ENCODE data around the gene GTPBP3. TPM values are rescaled to one million over a fixed set of nuclear protein-coding genes. Genes with fewer than 3 reads are reported as not detected.

Gene GTPBP3
- total RNA-seq, 2 donors from 2014 or later, result 6.0 to 16.8 TPM

DNA sequence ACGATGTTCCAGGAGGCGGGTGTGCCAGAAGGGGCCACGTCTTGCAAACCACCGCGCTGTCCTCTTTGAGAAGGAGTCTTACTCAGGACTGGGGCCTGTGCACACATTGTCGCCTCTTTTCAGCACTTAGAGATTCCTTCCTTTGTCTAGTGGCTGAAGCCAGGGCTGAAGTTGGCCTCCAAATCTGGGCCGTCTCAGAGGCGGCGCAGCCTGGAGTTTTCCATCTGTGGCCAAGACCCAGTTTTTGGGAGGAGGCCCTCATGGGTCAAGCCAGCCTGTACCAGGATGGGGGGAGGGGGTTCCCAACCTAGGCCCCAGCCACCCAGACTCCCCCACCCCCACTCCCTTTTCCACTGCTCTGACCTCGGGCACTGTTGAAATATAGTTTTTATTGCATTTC, 14.5 kb upstream of the GTPBP3 start:
- H3K4me3 ChIP-seq, result no peak overlapping the region

DNA sequence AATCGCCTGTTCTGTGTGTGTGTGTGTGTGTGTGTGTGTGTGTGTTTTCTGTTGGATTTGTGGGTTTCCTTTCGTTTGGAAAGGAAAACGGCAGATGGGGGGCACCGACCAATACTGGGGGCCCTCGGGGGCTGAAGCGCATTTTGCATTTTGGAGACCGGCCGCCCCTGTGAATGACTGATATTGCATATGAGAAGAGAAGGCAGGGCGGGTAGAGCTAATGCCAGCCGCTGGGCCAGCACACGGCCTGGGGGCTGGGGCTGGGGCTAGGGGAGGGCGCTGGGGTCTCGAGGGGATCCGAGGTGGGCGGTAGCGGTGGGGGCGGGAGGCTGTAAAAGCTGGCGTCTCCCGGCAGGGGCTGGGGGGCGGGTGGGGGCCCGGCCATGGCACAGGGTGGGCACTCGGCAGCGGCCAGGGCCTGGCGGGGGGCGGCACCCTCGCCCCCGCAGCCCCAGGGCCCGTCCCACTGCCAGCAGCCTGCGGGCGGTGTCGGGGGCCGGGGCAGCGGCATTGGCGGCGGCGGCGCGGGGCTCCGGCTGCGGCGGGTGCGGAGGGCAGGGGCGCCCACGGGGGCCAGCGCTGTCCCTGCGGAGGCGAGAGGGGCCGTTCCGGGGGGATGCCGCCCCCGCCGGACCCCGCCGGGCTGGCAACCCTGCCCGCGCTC, 13.9 kb upstream of the GTPBP3 start:
- TF ChIP-seq, protein P1, sequence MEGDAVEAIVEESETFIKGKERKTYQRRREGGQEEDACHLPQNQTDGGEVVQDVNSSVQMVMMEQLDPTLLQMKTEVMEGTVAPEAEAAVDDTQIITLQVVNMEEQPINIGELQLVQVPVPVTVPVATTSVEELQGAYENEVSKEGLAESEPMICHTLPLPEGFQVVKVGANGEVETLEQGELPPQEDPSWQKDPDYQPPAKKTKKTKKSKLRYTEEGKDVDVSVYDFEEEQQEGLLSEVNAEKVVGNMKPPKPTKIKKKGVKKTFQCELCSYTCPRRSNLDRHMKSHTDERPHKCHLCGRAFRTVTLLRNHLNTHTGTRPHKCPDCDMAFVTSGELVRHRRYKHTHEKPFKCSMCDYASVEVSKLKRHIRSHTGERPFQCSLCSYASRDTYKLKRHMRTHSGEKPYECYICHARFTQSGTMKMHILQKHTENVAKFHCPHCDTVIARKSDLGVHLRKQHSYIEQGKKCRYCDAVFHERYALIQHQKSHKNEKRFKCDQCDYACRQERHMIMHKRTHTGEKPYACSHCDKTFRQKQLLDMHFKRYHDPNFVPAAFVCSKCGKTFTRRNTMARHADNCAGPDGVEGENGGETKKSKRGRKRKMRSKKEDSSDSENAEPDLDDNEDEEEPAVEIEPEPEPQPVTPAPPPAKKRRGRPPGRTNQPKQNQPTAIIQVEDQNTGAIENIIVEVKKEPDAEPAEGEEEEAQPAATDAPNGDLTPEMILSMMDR (IDR thresholded peaks at IDR 0.05), result no peak
- peaks cover 25% of the 10 kb centered on the region for H3K36me3 ChIP-seq

More for the DNA sequence above, 14.5 kb upstream of the GTPBP3 start:
- H3K27me3 ChIP-seq, result no peaks in the 10 kb centered on the region
- TF ChIP-seq, protein P1 (IDR thresholded peaks at IDR 0.05), result no peak
- H3K27ac ChIP-seq, result no peak overlapping the region
- no peaks in the 10 kb centered on the region for H3K9me3 ChIP-seq
- no peak for DNase-seq (ENCODE audit: low spot score)
- H3K4me1 ChIP-seq, result peaks cover 0 to 20% of the 10 kb centered on the region in 2 donors
- H3K36me3 ChIP-seq, result peaks cover 25% of the 10 kb centered on the region

DNA sequence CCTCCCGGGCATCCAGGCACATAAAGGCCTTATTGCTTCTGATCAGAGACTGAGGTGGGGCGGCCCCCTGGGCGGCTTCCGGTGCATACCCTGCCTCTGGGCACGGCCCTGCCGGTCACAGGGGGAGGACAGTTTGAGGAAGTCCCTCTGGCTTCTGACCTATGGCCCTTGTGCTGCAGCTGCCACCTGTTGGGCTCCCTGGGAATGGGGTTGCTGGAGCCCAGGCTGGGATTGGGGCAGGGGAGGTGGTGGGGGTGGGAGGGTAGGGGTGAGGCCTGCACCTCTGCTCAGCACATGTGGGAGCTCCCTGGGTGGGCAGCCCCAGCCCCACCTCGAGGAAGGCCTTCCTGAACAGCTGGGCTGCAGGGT, 13.4 kb upstream of the GTPBP3 start:
- no peak overlapping the region for H3K27ac ChIP-seq
- no peaks in the 10 kb centered on the region for H3K9me3 ChIP-seq
- H3K4me1 ChIP-seq, result peaks cover 0 to 31% of the 10 kb centered on the region in 2 donors
- no peak for DNase-seq (ENCODE audit: low spot score)
- H3K36me3 ChIP-seq, result peaks cover 25% of the 10 kb centered on the region
- H3K27me3 ChIP-seq, result no peaks in the 10 kb centered on the region
- TF ChIP-seq, protein P1 (IDR thresholded peaks at IDR 0.05), result no peak
- H3K4me3 ChIP-seq, result peak overlapping the region in 1 of 2 donors; percentile 19

More for the DNA sequence above, 13.9 kb upstream of the GTPBP3 start:
- Histone ChIP-seq H3K27ac (no peak overlapping the region), H3K4me1 (peaks cover 0 to 26% of the 10 kb centered on the region in 2 donors), H3K27me3 (no peaks in the 10 kb centered on the region), H3K4me3 (peak overlapping the region in 1 of 2 donors; percentile 19), H3K9me3 (no peaks in the 10 kb centered on the region)
- no peak for DNase-seq (ENCODE audit: low spot score)

DNA sequence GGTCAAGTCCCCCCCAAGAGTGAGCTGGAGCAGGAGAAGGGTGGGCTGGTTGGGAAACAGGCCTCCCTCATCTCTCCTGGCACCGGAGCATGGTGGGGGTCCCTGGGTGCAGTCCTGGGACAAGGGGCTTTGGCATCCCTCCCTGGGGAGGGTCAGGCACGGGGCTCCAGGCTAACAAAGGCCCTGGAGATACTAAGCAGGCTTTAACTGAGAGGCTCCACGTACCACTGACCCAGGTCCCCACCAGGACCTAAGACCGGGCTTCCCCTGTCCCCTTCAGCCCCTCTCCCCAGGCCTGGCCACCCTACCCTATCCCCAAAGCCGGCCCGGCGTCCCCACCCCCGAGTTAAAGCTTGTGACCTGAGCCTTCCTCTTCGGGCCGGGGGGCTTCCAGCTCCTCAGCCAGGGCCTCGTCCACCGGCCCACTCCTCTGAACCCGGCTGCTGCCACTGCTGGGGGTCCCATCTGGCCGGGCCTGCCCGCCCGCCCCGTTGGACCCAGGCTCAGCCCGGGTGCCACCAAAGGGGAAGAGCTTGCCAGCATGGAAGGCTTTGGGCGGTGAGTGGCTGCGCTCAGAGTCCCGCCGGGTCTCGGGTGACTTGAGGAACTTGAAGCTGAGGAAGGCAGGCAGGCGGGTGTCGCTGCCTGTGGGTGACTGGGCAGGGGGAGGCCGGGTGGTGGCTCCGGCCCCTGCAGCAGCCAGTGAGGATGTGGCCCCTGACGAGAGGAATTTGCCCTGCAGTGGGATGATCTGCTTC, 12.8 kb upstream of the GTPBP3 start:
- H3K27ac ChIP-seq, result no peak overlapping the region
- DNase-seq (ENCODE audit: low spot score), result no peak
- H3K36me3 ChIP-seq, result peaks cover 23% of the 10 kb centered on the region
- H3K4me1 ChIP-seq, result peaks cover 0 to 34% of the 10 kb centered on the region in 2 donors
- H3K9me3 ChIP-seq, result no peaks in the 10 kb centered on the region
- H3K4me3 ChIP-seq, result no peak overlapping the region
- H3K27me3 ChIP-seq, result no peaks in the 10 kb centered on the region
- TF ChIP-seq, protein P1 (IDR thresholded peaks at IDR 0.05), result no peak

DNA sequence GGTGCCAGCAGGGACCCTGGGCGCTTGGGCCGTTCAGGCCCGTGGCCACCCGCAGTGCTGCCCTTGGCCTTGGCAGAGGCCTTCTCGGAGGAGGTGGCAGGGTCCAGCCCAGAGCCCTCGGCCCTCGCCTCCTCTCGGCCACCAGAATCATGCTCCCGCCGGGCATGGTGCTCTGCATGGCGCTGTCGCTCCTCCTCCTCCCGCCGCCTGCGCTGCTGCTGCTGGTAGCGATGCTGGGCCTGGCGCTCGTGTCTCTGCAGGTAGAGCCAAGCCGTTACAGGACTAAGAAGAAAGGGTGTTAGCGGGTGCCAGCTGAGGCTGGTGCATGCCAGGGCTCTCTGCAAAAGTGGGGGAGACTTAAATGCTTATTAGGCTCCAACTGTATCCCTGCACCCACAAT, 12.2 kb upstream of the GTPBP3 start:
- DNase-seq (ENCODE audit: low spot score), result no peak
- no peak overlapping the region for H3K4me3 ChIP-seq
- H3K27ac ChIP-seq, result no peak overlapping the region
- H3K36me3 ChIP-seq, result peaks cover 17% of the 10 kb centered on the region
- no peaks in the 10 kb centered on the region for H3K27me3 ChIP-seq
- TF ChIP-seq, protein P1 (IDR thresholded peaks at IDR 0.05), result no peak
- peaks cover 0 to 34% of the 10 kb centered on the region in 2 donors for H3K4me1 ChIP-seq
- H3K9me3 ChIP-seq, result no peaks in the 10 kb centered on the region
